ENCODE data around the gene KAZN. TPM values are rescaled to one million over a fixed set of nuclear protein-coding genes. Genes with fewer than 3 reads are reported as not detected.
"Not testable (repeated sequence)": the region's sequence is repeated elsewhere in the genome, so short reads cannot be mapped to it uniquely, and the experiment has no call there.

Gene KAZN
- total and polyA plus RNA-seq, 4 experiments from 2014 or later = 0.08 to 0.47 TPM; not detected in 2

GRCh38 chr1:14963791-14964710, 365.6 kb downstream of the KAZN start:
- H3K9me3 ChIP-seq (ENCODE audit: control insufficient read depth in 1 of 2, low read length in 2 of 2); H3K27me3 ChIP-seq (ENCODE audit: insufficient read depth, low read length); intact Hi-C loops (cut with micrococcal nuclease); H3K4me3 Mint-ChIP-seq; H3K36me3 ChIP-seq (ENCODE audit: insufficient read depth, low read length); H3K4me1 ChIP-seq (ENCODE audit: insufficient read depth, low read length); H3K36me3 Mint-ChIP-seq; H3K27ac ChIP-seq (ENCODE audit: low read depth, low read length); POLR2A ChIA-PET (ENCODE audit: partially characterized antibody); CTCF ChIA-PET (ENCODE audit: partially characterized antibody); H3K9me3 Mint-ChIP-seq; DNase-seq; H3K27me3 Mint-ChIP-seq; H3K4me3 ChIP-seq (ENCODE audit: low read length in 2 of 2); H3K27ac Mint-ChIP-seq; H3K4me1 Mint-ChIP-seq: not testable (repeated sequence)

- Mint-ChIP-seq H3K27ac (no peak overlapping the region), H3K9me3 (peaks cover 0 to 4% (median under 1%) of the 10 kb centered on the region in 8 donors), H3K4me3 (no peak overlapping the region), H3K36me3 (no peaks in the 10 kb centered on the region), H3K27me3 (peaks cover 1% of the 10 kb centered on the region in 2 donors), H3K4me1 (peaks cover 7 to 14% (median 8%) of the 10 kb centered on the region in 4 donors)
- H3K36me3 ChIP-seq (ENCODE audit: insufficient read depth, low read length) = no peaks in the 10 kb centered on the region
- ChIA-PET POLR2A (ENCODE audit: partially characterized antibody) (no interaction called here), CTCF (ENCODE audit: partially characterized antibody) (no interaction called here)
- no peak overlapping the region for H3K4me3 ChIP-seq (ENCODE audit: low read length in 2 of 2)
- no peaks in the 10 kb centered on the region for H3K27me3 ChIP-seq (ENCODE audit: insufficient read depth, low read length)
- intact Hi-C loops (cut with micrococcal nuclease) = no loop called here
- no peak for DNase-seq
- no peaks in the 10 kb centered on the region for H3K9me3 ChIP-seq (ENCODE audit: control insufficient read depth in 1 of 2, low read length in 2 of 2)
- no peak overlapping the region for H3K27ac ChIP-seq (ENCODE audit: low read depth, low read length)
- peaks cover 13% of the 10 kb centered on the region for H3K4me1 ChIP-seq (ENCODE audit: insufficient read depth, low read length)
These were observed 366.2 kb downstream of the KAZN start for GRCh38 chr1:14964711-14965055.

GRCh38 chr1:14968251-14968851, 369.9 kb downstream of the KAZN start:
- H3K9me3 ChIP-seq (ENCODE audit: control insufficient read depth in 1 of 2, low read length in 2 of 2) = no peaks in the 10 kb centered on the region
- peaks cover 3 to 4% of the 10 kb centered on the region in 2 donors for H3K27me3 Mint-ChIP-seq
- intact Hi-C loops (cut with micrococcal nuclease) = no loop called here
- H3K9me3 Mint-ChIP-seq = peaks cover 0 to 5% (median 1%) of the 10 kb centered on the region in 8 donors
- CTCF ChIA-PET (ENCODE audit: partially characterized antibody) = no interaction called here
- no peaks in the 10 kb centered on the region for H3K36me3 ChIP-seq (ENCODE audit: insufficient read depth, low read length)
- H3K36me3 Mint-ChIP-seq = no peaks in the 10 kb centered on the region
- no peaks in the 10 kb centered on the region for H3K27me3 ChIP-seq (ENCODE audit: insufficient read depth, low read length)
- DNase-seq = no peak
- peaks cover 7 to 22% (median 12%) of the 10 kb centered on the region in 4 donors for H3K4me1 Mint-ChIP-seq
- H3K4me1 ChIP-seq (ENCODE audit: insufficient read depth, low read length) = peaks cover 13% of the 10 kb centered on the region
- no peak overlapping the region for H3K27ac ChIP-seq (ENCODE audit: low read depth, low read length)
- H3K4me3 Mint-ChIP-seq = no peak overlapping the region
- H3K27ac Mint-ChIP-seq = no peak overlapping the region
- peak overlapping the region in 1 of 2 donors; percentile 5 for H3K4me3 ChIP-seq (ENCODE audit: low read length in 2 of 2)
- POLR2A ChIA-PET (ENCODE audit: partially characterized antibody) = no interaction called here

DNA sequence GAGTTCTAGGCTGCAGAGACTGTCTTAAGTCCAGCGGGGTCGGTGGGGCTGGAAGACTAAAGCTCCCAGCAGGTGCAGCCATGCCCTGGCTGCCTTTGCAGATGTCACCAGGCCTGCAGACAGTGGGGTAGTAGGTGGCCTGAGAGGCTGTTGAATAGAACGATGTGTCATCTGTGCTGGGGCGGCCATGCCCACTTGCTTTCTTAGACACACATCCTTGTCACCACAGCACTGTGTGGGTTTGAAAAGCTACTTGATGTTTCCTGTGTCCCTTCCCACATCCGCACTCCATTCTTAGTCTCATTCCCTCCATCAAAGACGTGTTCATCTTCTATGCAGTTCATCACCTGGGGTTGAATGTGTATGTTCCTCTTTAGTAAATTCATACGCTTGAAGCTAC, 370.5 kb downstream of the KAZN start:
- intact Hi-C loops (cut with micrococcal nuclease) = no loop called here

GRCh38 chr1:14970115-14970798, 371.8 kb downstream of the KAZN start:
- H3K4me3 Mint-ChIP-seq = no peak overlapping the region
- Histone ChIP-seq H3K4me1 (ENCODE audit: insufficient read depth, low read length) (peaks cover 13% of the 10 kb centered on the region), H3K9me3 (ENCODE audit: control insufficient read depth in 1 of 2, low read length in 2 of 2) (no peaks in the 10 kb centered on the region), H3K27ac (ENCODE audit: low read depth, low read length) (no peak overlapping the region), H3K27me3 (ENCODE audit: insufficient read depth, low read length) (no peaks in the 10 kb centered on the region), H3K4me3 (ENCODE audit: low read length in 2 of 2) (no peak overlapping the region), H3K36me3 (ENCODE audit: insufficient read depth, low read length) (no peaks in the 10 kb centered on the region)
- POLR2A ChIA-PET (ENCODE audit: partially characterized antibody) = no interaction called here
- DNase-seq = no peak
- H3K27me3 Mint-ChIP-seq = peaks cover 5 to 6% of the 10 kb centered on the region in 2 donors
- H3K9me3 Mint-ChIP-seq = peaks cover 0 to 9% (median 3%) of the 10 kb centered on the region in 8 donors
- H3K36me3 Mint-ChIP-seq = no peaks in the 10 kb centered on the region
- CTCF ChIA-PET (ENCODE audit: partially characterized antibody) = no interaction called here
- H3K4me1 Mint-ChIP-seq = peaks cover 7 to 22% (median 12%) of the 10 kb centered on the region in 4 donors
- intact Hi-C loops (cut with micrococcal nuclease) = no loop called here
- H3K27ac Mint-ChIP-seq = no peak overlapping the region

More for the DNA sequence above, 370.5 kb downstream of the KAZN start:
- Mint-ChIP-seq H3K27me3 (peaks cover 3 to 5% of the 10 kb centered on the region in 2 donors), H3K36me3 (no peaks in the 10 kb centered on the region), H3K4me3 (peak overlapping the region in 6 of 8 donors; percentile 0 to 63 (median 28)), H3K9me3 (peaks cover 0 to 8% (median 3%) of the 10 kb centered on the region in 8 donors), H3K4me1 (peaks cover 7 to 22% (median 12%) of the 10 kb centered on the region in 4 donors), H3K27ac (peak overlapping the region in 2 of 7 donors; percentile 8 to 80)
- CTCF ChIA-PET (ENCODE audit: partially characterized antibody) = no interaction called here
- peak; percentile 4 to 55 (median 15) for DNase-seq
- Histone ChIP-seq H3K27me3 (ENCODE audit: insufficient read depth, low read length) (no peaks in the 10 kb centered on the region), H3K9me3 (ENCODE audit: control insufficient read depth in 1 of 2, low read length in 2 of 2) (no peaks in the 10 kb centered on the region), H3K36me3 (ENCODE audit: insufficient read depth, low read length) (no peaks in the 10 kb centered on the region), H3K4me1 (ENCODE audit: insufficient read depth, low read length) (peaks cover 13% of the 10 kb centered on the region), H3K27ac (ENCODE audit: low read depth, low read length) (no peak overlapping the region), H3K4me3 (ENCODE audit: low read length in 2 of 2) (peak overlapping the region in 1 of 2 donors; percentile 5)
- POLR2A ChIA-PET (ENCODE audit: partially characterized antibody) = interaction anchor here (0.6 kb wide), 1 partner anchor 29 kb away, joined by 3 read pairs; no protein-coding TSS in a partner anchor

DNA sequence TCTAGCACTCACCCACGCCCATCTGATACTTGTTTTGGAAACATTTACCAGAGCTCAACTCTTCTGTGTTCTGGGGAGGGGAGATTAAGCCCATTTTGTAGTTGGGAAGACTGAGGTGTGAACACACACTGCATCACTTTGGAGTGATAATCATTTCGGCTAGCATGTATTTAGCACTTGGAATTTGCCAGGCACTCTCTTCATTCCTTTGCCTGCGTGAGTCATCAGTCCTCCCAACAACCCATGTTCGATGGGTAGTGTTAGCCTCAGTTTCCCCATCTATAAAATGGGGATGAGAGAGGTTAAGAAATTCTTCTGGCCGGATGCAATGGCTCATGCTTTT, 372.3 kb downstream of the KAZN start:
- no peak for DNase-seq
- no peaks in the 10 kb centered on the region for H3K9me3 ChIP-seq (ENCODE audit: control insufficient read depth in 1 of 2, low read length in 2 of 2)
- H3K4me1 Mint-ChIP-seq = peaks cover 7 to 22% (median 12%) of the 10 kb centered on the region in 4 donors
- peaks cover 13% of the 10 kb centered on the region for H3K4me1 ChIP-seq (ENCODE audit: insufficient read depth, low read length)
- no peak overlapping the region for H3K4me3 Mint-ChIP-seq
- ChIA-PET CTCF (ENCODE audit: partially characterized antibody) (no interaction called here), POLR2A (ENCODE audit: partially characterized antibody) (no interaction called here)
- H3K36me3 ChIP-seq (ENCODE audit: insufficient read depth, low read length) = no peaks in the 10 kb centered on the region
- no peaks in the 10 kb centered on the region for H3K27me3 ChIP-seq (ENCODE audit: insufficient read depth, low read length)
- H3K9me3 Mint-ChIP-seq = peaks cover 0 to 9% (median 3%) of the 10 kb centered on the region in 8 donors
- peaks cover 5 to 6% of the 10 kb centered on the region in 2 donors for H3K27me3 Mint-ChIP-seq
- H3K4me3 ChIP-seq (ENCODE audit: low read length in 2 of 2) = no peak overlapping the region
- intact Hi-C loops (cut with micrococcal nuclease) = no loop called here
- H3K27ac Mint-ChIP-seq = no peak overlapping the region
- H3K36me3 Mint-ChIP-seq = no peaks in the 10 kb centered on the region
- H3K27ac ChIP-seq (ENCODE audit: low read depth, low read length) = no peak overlapping the region

DNA sequence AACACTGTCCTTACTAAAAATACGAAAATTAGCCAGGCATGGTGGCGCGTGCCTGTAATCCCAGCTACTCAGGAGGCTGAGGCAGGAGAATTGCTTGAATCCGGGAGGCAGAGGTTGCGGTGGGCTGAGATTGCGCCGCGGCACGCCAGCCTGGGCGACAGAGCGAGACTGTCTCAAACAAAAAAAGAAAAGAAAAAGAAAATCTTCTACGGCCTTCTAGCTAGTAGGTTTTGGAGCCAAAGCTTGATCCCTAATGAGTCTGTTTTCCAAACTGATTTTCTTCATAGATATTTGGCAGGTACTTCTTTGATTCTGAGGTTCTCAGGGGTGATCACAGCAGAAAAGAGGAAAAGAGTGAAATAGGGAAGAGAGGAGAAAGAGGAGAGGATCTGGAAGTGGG, 372.7 kb downstream of the KAZN start:
- no peaks in the 10 kb centered on the region for H3K9me3 ChIP-seq (ENCODE audit: control insufficient read depth in 1 of 2, low read length in 2 of 2)
- H3K4me3 Mint-ChIP-seq = no peak overlapping the region
- POLR2A ChIA-PET (ENCODE audit: partially characterized antibody) = no interaction called here
- CTCF ChIA-PET (ENCODE audit: partially characterized antibody) = no interaction called here
- H3K27ac ChIP-seq (ENCODE audit: low read depth, low read length) = no peak overlapping the region
- H3K4me3 ChIP-seq (ENCODE audit: low read length in 2 of 2) = no peak overlapping the region
- no peaks in the 10 kb centered on the region for H3K27me3 ChIP-seq (ENCODE audit: insufficient read depth, low read length)
- intact Hi-C loops (cut with micrococcal nuclease) = no loop called here
- peaks cover 13% of the 10 kb centered on the region for H3K4me1 ChIP-seq (ENCODE audit: insufficient read depth, low read length)
- peaks cover 5 to 6% of the 10 kb centered on the region in 2 donors for H3K27me3 Mint-ChIP-seq
- H3K36me3 ChIP-seq (ENCODE audit: insufficient read depth, low read length) = no peaks in the 10 kb centered on the region
- H3K27ac Mint-ChIP-seq = no peak overlapping the region
- no peak for DNase-seq
- H3K4me1 Mint-ChIP-seq = peaks cover 7 to 22% (median 12%) of the 10 kb centered on the region in 4 donors
- H3K9me3 Mint-ChIP-seq = peaks cover 0 to 9% (median 3%) of the 10 kb centered on the region in 8 donors
- no peaks in the 10 kb centered on the region for H3K36me3 Mint-ChIP-seq
